HCT116 (cell line): ENCODE measurements around the gene DVL2. TPM values are rescaled to one million over a fixed set of nuclear protein-coding genes. Genes with fewer than 3 reads are reported as not detected.

Experiments
- ATAC-seq: fragments of 200-7000 bp; cut with Tn5 transposase; 2 replicates; pipeline ENCODE4 v1.9.1; 2020; ENCODE audit warnings: mild to moderate bottlenecking, moderate library complexity
- BruUV-seq: library from RNA; stranded (reverse); fragments of 400-500 nt; replicated peaks from 2 replicates; lab custom pipeline; 2021; lab: Mats Ljungman, UMichigan
- CTCF ChIA-PET: fragments of 300-600 bp; sonication (Branson Sonifier 250); formaldehyde crosslinking; loops from one replicate; lab custom pipeline; 2021; ENCODE audit warnings: antibody characterized with exemption; lab: Charles Lee
- POLR2A ChIA-PET: fragments of 300-600, 350-600 bp; sonication (Branson Sonifier 250); formaldehyde crosslinking; loops from one replicate; lab custom pipeline; 2021; ENCODE audit warnings: antibody characterized with exemption; lab: Charles Lee
- RAD21 ChIA-PET, 2 experiments: fragments of 300-600 bp; sonication (Branson Sonifier 250); formaldehyde crosslinking; loops; one replicate each; lab custom pipeline; 2023; ENCODE audit warnings: low total read pairs in 2 of 2; ENCODE audit not compliant: uncharacterized antibody in 2 of 2, unreplicated experiment in 2 of 2, low non-redundant PET in 1 of 2; lab: Charles Lee
- DNase-seq: peaks from one replicate; pipeline ENCODE4 v3.0.0-alpha.2; 2010; ENCODE audit warnings: low read depth, low spot score
- H2AFZ ChIP-seq: fragments of 200-600 bp; shearing (Covaris generic), sonication (generic); 2 replicates; pipeline ENCODE4 v1.6.1; 2017; ENCODE audit warnings: low read depth, mixed run types, mixed read lengths, antibody characterized with exemption, low read length; ENCODE audit not compliant: poor library complexity, severe bottlenecking
- H3K27ac ChIP-seq: 2 replicates; pipeline ENCODE4 v1.5.1; 2012; ENCODE audit warnings: low read depth, low read length
- H3K27me3 ChIP-seq: fragments of 200-600 bp; sonication (generic); 2 replicates; pipeline ENCODE4 v1.6.1; 2016; ENCODE audit warnings: mixed run types, low read length, mixed read lengths; ENCODE audit not compliant: insufficient read depth
- H3K36me3 ChIP-seq, 2 experiments: fragments of 200-500 bp in 1 of 2; fragments of 200-600 bp in 1 of 2; sonication (Bioruptor generic) in 1 of 2; sonication (generic) in 1 of 2; 2 replicates each; pipeline versions ENCODE4 v1.5.1 to v1.6.1; 2014 to 2016; ENCODE audit warnings: low read length in 2 of 2, inconsistent platforms in 1 of 2, mixed read lengths in 1 of 2, mixed run types in 1 of 2; ENCODE audit not compliant: insufficient read depth in 2 of 2, control insufficient read depth in 1 of 2
- H3K4me1 ChIP-seq, 2 experiments: fragments of 200-600 bp in 1 of 2; sonication (generic) in 1 of 2; 2 replicates each; pipeline versions ENCODE4 v1.5.1 to v1.6.1; 2012 to 2017; ENCODE audit warnings: low read length in 2 of 2, inconsistent platforms in 1 of 2, mild to moderate bottlenecking in 1 of 2, mixed read lengths in 1 of 2, mixed run types in 1 of 2, moderate library complexity in 1 of 2; ENCODE audit not compliant: insufficient read depth in 2 of 2, control insufficient read depth in 1 of 2
- H3K4me2 ChIP-seq: fragments of 200-600 bp; sonication (generic); 2 replicates; pipeline ENCODE4 v1.6.1; 2017; ENCODE audit warnings: mixed run types, low read length, mixed read lengths
- H3K4me3 ChIP-seq, 2 experiments: fragments of 200-600 bp in 1 of 2; sonication (generic) in 1 of 2; replicated peaks in 1 of 2; 2 replicates each; pipeline ENCODE4 v1.5.1; 2011 to 2016; ENCODE audit warnings: low read length in 2 of 2, control low read depth in 1 of 2, low read depth in 1 of 2, mild to moderate bottlenecking in 1 of 2, mixed read lengths in 1 of 2, mixed run types in 1 of 2
- H3K79me2 ChIP-seq: fragments of 200-600 bp; sonication (generic); 2 replicates; pipeline ENCODE4 v1.6.1; 2017; ENCODE audit warnings: mild to moderate bottlenecking, mixed run types, low read length, moderate library complexity, mixed read lengths; ENCODE audit not compliant: insufficient read depth
- H3K9ac ChIP-seq: fragments of 200-600 bp; sonication (generic); 2 replicates; pipeline ENCODE4 v1.6.1; 2016; ENCODE audit warnings: low read length, mixed read lengths
- H3K9me2 ChIP-seq: fragments of 200-600 bp; sonication (generic), shearing (Covaris generic); 2 replicates; pipeline ENCODE4 v1.6.1; 2017; ENCODE audit warnings: mixed run types, mild to moderate bottlenecking, moderate library complexity; ENCODE audit not compliant: insufficient read depth
- H3K9me3 ChIP-seq, 2 experiments: fragments of 200-500 bp in 1 of 2; fragments of 200-600 bp in 1 of 2; sonication (Bioruptor generic) in 1 of 2; sonication (generic) in 1 of 2; 2 replicates each; pipeline ENCODE4 v1.6.1; 2014 to 2017; ENCODE audit warnings: low read length in 2 of 2, mixed read lengths in 2 of 2, inconsistent platforms in 1 of 2, low read depth in 1 of 2, mild to moderate bottlenecking in 1 of 2, mixed run types in 1 of 2, moderate library complexity in 1 of 2; ENCODE audit not compliant: control insufficient read depth in 1 of 2, insufficient read depth in 1 of 2
- H4K20me1 ChIP-seq: fragments of 200-600 bp; sonication (generic), shearing (Covaris generic); 2 replicates; pipeline ENCODE4 v1.6.1; 2017; ENCODE audit warnings: mixed run types, mild to moderate bottlenecking, moderate library complexity; ENCODE audit not compliant: insufficient read depth
- CBX3 ChIP-seq: IDR thresholded peaks from 2 replicates; pipeline ENCODE4 v1.6.1; 2012; ENCODE audit warnings: low read depth
- EGR1 ChIP-seq: IDR thresholded peaks from 2 replicates; pipeline ENCODE4 v1.6.1; 2012; ENCODE audit warnings: low read depth
- EZH2 ChIP-seq: fragments of 200-600 bp; sonication (generic); IDR thresholded peaks from 2 replicates; pipeline ENCODE4 v1.6.1; 2017; ENCODE audit warnings: antibody characterized with exemption, mixed run types
- EZH2phosphoT487 ChIP-seq: fragments of 200-600 bp; IDR thresholded peaks from 2 replicates; pipeline ENCODE4 v1.6.1; 2018; ENCODE audit warnings: antibody characterized with exemption, borderline replicate concordance
- FOSL1 ChIP-seq: IDR thresholded peaks from 2 replicates; pipeline ENCODE4 v1.6.1; 2012; ENCODE audit warnings: low read depth
- POLR2A ChIP-seq: IDR thresholded peaks from 2 replicates; pipeline ENCODE4 v1.7.0; 2011; ENCODE audit warnings: borderline replicate concordance; ENCODE audit not compliant: insufficient read depth, insufficient read length; ENCODE audit errors: extremely low read depth
- RAD21 ChIP-seq: IDR thresholded peaks from 2 replicates; pipeline ENCODE4 v1.6.1; 2012; ENCODE audit warnings: low read depth, mild to moderate bottlenecking
- SIN3A ChIP-seq: IDR thresholded peaks from 2 replicates; pipeline ENCODE4 v1.6.1; 2012; ENCODE audit warnings: low read depth
- SP1 ChIP-seq: IDR thresholded peaks from 2 replicates; pipeline ENCODE4 v1.6.1; 2012; ENCODE audit warnings: low read depth
- SRF ChIP-seq: IDR thresholded peaks from 2 replicates; pipeline ENCODE4 v1.6.1; 2012; ENCODE audit warnings: low read depth
- YY1 ChIP-seq: IDR thresholded peaks from 2 replicates; pipeline ENCODE4 v1.6.1; 2011; ENCODE audit warnings: low read length, low read depth, moderate library complexity, mild to moderate bottlenecking; ENCODE audit not compliant: insufficient replicate concordance; ENCODE audit errors: extremely low read depth
- ZNF274 ChIP-seq: fragments of 200-500 bp; sonication (Bioruptor generic); IDR thresholded peaks from 2 replicates; pipeline ENCODE4 v1.6.1; 2014; ENCODE audit warnings: mild to moderate bottlenecking, low read depth, low read length, inconsistent platforms
- intact Hi-C: fragments of 100-400 bp; cut with micrococcal nuclease; formaldehyde crosslinking; loops from 2 replicates; pipeline ENCODE4 v1.10.0; 2022
- total RNA-seq: library from RNA; stranded (reverse); gene quantifications from one replicate; pipeline ENCODE4 v1.2.1, GENCODE V29; 2021; ENCODE audit not compliant: unreplicated experiment
- TF ChIP-seq, protein P1 (sequence below): IDR thresholded peaks from 2 replicates; pipeline ENCODE4 v1.6.1; 2012
- TF ChIP-seq, protein P2 (sequence below), 3 experiments: fragments of 200-600 bp in 1 of 3; sonication (generic) in 1 of 3; IDR thresholded peaks in 2 of 3; conservative IDR thresholded peaks in 1 of 3; 2 replicates each; pipeline ENCODE4 v1.5.1; 2012 to 2017; ENCODE audit warnings: low read depth in 2 of 3, low read length in 2 of 3, antibody characterized with exemption in 1 of 3, borderline replicate concordance in 1 of 3, control low read depth in 1 of 3, mild to moderate bottlenecking in 1 of 3, mixed read lengths in 1 of 3, mixed run types in 1 of 3, moderate library complexity in 1 of 3; ENCODE audit not compliant: insufficient read depth in 1 of 3
- TF ChIP-seq, protein P3 (sequence below): IDR thresholded peaks from 2 replicates; pipeline ENCODE4 v1.6.1; 2012
- TF ChIP-seq, protein P4 (sequence below): IDR thresholded peaks from 2 replicates; pipeline ENCODE4 v1.6.1; 2012; ENCODE audit warnings: low read depth

The DVL2 gene
- total RNA-seq, 1 experiment from 2014 or later = 69.7 TPM

DNA sequence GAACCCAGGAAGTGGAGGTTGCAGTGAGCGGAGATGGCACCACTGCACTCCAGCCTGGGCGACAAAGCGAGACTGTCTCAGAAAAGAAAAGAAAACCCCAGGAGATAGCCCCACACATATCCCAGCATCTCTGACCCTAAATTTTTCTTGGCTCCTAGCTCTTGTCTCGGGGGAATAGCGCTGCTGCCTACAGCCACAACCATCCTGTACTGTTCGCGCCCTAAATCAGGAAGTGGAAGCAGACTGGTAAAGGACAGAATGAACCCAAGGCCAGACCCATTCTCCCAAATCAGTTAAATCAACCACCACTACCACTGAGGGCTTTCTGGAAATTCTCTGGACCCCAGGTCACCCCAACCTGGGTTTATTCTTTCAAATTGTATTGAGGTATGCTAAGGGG lies 15.5 kb upstream of the DVL2 start:
- peaks cover 80% of the 10 kb centered on the region for H3K79me2 ChIP-seq
- BruUV-seq = no TSS peak
- H4K20me1 ChIP-seq = no peaks in the 10 kb centered on the region
- H2AFZ ChIP-seq = no peak overlapping the region
- ATAC-seq (no peak), DNase-seq (no peak)
- peak overlapping the region; percentile 82 to 99 for H3K4me3 ChIP-seq
- no peak for TF ChIP-seq EGR1
- H3K4me1 ChIP-seq = peaks cover 13 to 25% of the 10 kb centered on the region in 2 experiments
- peaks cover 16 to 17% of the 10 kb centered on the region in 2 experiments; a peak in 3 of 4 replicates for H3K36me3 ChIP-seq
- H3K9me2 ChIP-seq = no peaks in the 10 kb centered on the region
- RAD21 ChIA-PET = no interaction called here
- CTCF ChIA-PET = no interaction called here
- POLR2A ChIA-PET = no interaction called here
- H3K27me3 ChIP-seq = no peaks in the 10 kb centered on the region
- intact Hi-C loops = loop anchor here (5.0 kb wide), 1 partner anchor 57 kb away; the partner anchor contains the start of gene EIF5A
- H3K27ac ChIP-seq = peak overlapping the region; percentile 84; the same call in 1 of the 2 replicates
- peak overlapping the region; percentile 89 for H3K4me2 ChIP-seq
- peak overlapping the region; percentile 99 for H3K9ac ChIP-seq
- no peaks in the 10 kb centered on the region for H3K9me3 ChIP-seq

DNA sequence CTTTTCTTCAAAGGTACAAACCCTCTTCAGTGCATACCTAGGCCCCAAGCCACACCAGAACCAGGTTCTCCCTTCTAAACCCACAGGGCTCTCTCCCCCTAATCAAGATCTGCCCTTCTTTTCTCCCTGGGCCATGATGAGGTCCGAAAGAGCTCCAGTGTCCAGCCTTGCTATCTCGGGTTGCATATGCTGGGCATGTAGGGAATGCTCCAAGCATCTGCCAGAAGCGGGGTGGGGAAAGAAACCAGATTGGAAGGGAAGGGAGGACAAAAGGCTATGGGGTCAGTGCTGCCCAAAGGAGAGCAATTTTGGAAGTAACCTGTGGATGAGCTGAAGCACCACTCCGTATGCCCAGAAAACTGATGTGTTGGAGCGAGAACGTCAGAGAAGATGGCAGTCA lies 14.9 kb upstream of the DVL2 start:
- DNase-seq (no peak), ATAC-seq (no peak)
- intact Hi-C loops = no loop called here
- CTCF ChIA-PET = no interaction called here
- BruUV-seq = no TSS peak
- Histone ChIP-seq H3K9me3 (no peaks in the 10 kb centered on the region), H3K27ac (peak overlapping the region; percentile 22; the same call in 1 of the 2 replicates), H3K9ac (peak overlapping the region; percentile 99; the same call in 1 of the 2 replicates), H3K4me1 (peaks cover 13 to 25% of the 10 kb centered on the region in 2 experiments), H2AFZ (no peak overlapping the region), H3K4me3 (no peak overlapping the region), H3K36me3 (peaks cover 17 to 22% of the 10 kb centered on the region in 2 experiments; a peak in 3 of 4 replicates), H4K20me1 (no peaks in the 10 kb centered on the region), H3K79me2 (peaks cover 74% of the 10 kb centered on the region), H3K9me2 (no peaks in the 10 kb centered on the region), H3K27me3 (no peaks in the 10 kb centered on the region), H3K4me2 (peak overlapping the region; percentile 21; the same call in 1 of the 2 replicates)
- RAD21 ChIA-PET = no interaction called here
- POLR2A ChIA-PET = no interaction called here
- TF ChIP-seq ZNF274 = no peak
- TF ChIP-seq, protein P1, sequence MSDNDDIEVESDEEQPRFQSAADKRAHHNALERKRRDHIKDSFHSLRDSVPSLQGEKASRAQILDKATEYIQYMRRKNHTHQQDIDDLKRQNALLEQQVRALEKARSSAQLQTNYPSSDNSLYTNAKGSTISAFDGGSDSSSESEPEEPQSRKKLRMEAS = no peak
- TF ChIP-seq, protein P2, sequence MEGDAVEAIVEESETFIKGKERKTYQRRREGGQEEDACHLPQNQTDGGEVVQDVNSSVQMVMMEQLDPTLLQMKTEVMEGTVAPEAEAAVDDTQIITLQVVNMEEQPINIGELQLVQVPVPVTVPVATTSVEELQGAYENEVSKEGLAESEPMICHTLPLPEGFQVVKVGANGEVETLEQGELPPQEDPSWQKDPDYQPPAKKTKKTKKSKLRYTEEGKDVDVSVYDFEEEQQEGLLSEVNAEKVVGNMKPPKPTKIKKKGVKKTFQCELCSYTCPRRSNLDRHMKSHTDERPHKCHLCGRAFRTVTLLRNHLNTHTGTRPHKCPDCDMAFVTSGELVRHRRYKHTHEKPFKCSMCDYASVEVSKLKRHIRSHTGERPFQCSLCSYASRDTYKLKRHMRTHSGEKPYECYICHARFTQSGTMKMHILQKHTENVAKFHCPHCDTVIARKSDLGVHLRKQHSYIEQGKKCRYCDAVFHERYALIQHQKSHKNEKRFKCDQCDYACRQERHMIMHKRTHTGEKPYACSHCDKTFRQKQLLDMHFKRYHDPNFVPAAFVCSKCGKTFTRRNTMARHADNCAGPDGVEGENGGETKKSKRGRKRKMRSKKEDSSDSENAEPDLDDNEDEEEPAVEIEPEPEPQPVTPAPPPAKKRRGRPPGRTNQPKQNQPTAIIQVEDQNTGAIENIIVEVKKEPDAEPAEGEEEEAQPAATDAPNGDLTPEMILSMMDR (IDR thresholded peaks at IDR 0.05 in 2 of 3, conservative IDR thresholded peaks at IDR 0.05 in 1 of 3; ENCODE audit: borderline replicate concordance in 1 of 3, insufficient read depth in 1 of 3, low read depth in 2 of 3, low read length in 2 of 3) = no peak
- no peak for TF ChIP-seq SRF
- TF ChIP-seq YY1 = no peak
- TF ChIP-seq, protein P3, sequence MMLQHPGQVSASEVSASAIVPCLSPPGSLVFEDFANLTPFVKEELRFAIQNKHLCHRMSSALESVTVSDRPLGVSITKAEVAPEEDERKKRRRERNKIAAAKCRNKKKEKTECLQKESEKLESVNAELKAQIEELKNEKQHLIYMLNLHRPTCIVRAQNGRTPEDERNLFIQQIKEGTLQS = no peak
- no peak for TF ChIP-seq SP1
- no peak for TF ChIP-seq EZH2phosphoT487
- TF ChIP-seq, protein P4, sequence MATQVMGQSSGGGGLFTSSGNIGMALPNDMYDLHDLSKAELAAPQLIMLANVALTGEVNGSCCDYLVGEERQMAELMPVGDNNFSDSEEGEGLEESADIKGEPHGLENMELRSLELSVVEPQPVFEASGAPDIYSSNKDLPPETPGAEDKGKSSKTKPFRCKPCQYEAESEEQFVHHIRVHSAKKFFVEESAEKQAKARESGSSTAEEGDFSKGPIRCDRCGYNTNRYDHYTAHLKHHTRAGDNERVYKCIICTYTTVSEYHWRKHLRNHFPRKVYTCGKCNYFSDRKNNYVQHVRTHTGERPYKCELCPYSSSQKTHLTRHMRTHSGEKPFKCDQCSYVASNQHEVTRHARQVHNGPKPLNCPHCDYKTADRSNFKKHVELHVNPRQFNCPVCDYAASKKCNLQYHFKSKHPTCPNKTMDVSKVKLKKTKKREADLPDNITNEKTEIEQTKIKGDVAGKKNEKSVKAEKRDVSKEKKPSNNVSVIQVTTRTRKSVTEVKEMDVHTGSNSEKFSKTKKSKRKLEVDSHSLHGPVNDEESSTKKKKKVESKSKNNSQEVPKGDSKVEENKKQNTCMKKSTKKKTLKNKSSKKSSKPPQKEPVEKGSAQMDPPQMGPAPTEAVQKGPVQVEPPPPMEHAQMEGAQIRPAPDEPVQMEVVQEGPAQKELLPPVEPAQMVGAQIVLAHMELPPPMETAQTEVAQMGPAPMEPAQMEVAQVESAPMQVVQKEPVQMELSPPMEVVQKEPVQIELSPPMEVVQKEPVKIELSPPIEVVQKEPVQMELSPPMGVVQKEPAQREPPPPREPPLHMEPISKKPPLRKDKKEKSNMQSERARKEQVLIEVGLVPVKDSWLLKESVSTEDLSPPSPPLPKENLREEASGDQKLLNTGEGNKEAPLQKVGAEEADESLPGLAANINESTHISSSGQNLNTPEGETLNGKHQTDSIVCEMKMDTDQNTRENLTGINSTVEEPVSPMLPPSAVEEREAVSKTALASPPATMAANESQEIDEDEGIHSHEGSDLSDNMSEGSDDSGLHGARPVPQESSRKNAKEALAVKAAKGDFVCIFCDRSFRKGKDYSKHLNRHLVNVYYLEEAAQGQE = no peak
- TF ChIP-seq EZH2 = no peak
- no peak for TF ChIP-seq FOSL1
- no peak for TF ChIP-seq POLR2A
- TF ChIP-seq RAD21 = no peak
- no peak for TF ChIP-seq SIN3A
- TF ChIP-seq EGR1 = no peak
- TF ChIP-seq CBX3 = no peak
